Activated CD8-positive, alpha-beta memory T cell treated with anti-CD3 and anti-CD28 coated beads, Interleukin-2, amount 50 U/mL, for 24 hours (primary cell): Measurements from ENCODE around the gene ATOH7.
"Not testable (repeated sequence)": the region's sequence is repeated elsewhere in the genome, so short reads cannot be mapped to it uniquely, and the experiment has no call there.

Experiments
- DNase-seq: peaks from one replicate; pipeline ENCODE4 v3.0.0-alpha.2; 2020; ENCODE audit errors: extremely low read depth

ATOH7 gene

GRCh38 chr10:68237173-68237572, 5.3 kb upstream of the ATOH7 start:
- DNase-seq = no peak

GRCh38 chr10:68235581-68235980, 3.7 kb upstream of the ATOH7 start:
- DNase-seq = no peak

GRCh38 chr10:68235111-68235510, 3.2 kb upstream of the ATOH7 start:
- DNase-seq = no peak

GRCh38 chr10:68233046-68233445, 1.1 kb upstream of the ATOH7 start:
- DNase-seq = no peak

- no peak for DNase-seq
Observed at GRCh38 chr10:68231106-68231816, 652 bp downstream of the ATOH7 start.

GRCh38 chr10:68230268-68230667, 1.6 kb downstream of the ATOH7 start:
- DNase-seq = no peak

GRCh38 chr10:68224810-68225209, 7.1 kb downstream of the ATOH7 start:
- no peak for DNase-seq

- no peak for DNase-seq
Observed at GRCh38 chr10:68223535-68224165, 8.3 kb downstream of the ATOH7 start.

- DNase-seq = no peak
Observed at GRCh38 chr10:68222391-68222790, 9.5 kb downstream of the ATOH7 start.

GRCh38 chr10:68221196-68221595, 10.7 kb downstream of the ATOH7 start:
- DNase-seq = no peak

GRCh38 chr10:68218786-68219185, 13.1 kb downstream of the ATOH7 start:
- no peak for DNase-seq

GRCh38 chr10:68212721-68213352, 19.1 kb downstream of the ATOH7 start:
- no peak for DNase-seq

- no peak for DNase-seq
Observed at GRCh38 chr10:68211669-68212068, 20.2 kb downstream of the ATOH7 start.

GRCh38 chr10:68208424-68209042, 23.4 kb downstream of the ATOH7 start:
- DNase-seq = no peak

GRCh38 chr10:68202960-68203353, 29.0 kb downstream of the ATOH7 start:
- no peak for DNase-seq

GRCh38 chr10:68196701-68197100, 35.2 kb downstream of the ATOH7 start:
- DNase-seq = no peak

- DNase-seq = not testable (repeated sequence)
Observed at GRCh38 chr10:68195776-68196175, 36.1 kb downstream of the ATOH7 start.

- DNase-seq = no peak
Observed at GRCh38 chr10:68194290-68194689, 37.6 kb downstream of the ATOH7 start.

GRCh38 chr10:68192113-68192512, 39.8 kb downstream of the ATOH7 start:
- no peak for DNase-seq

GRCh38 chr10:68188835-68189234, 43.1 kb downstream of the ATOH7 start:
- no peak for DNase-seq

GRCh38 chr10:68185085-68185484, 46.8 kb downstream of the ATOH7 start:
- DNase-seq = no peak

- DNase-seq = no peak
Observed at GRCh38 chr10:68184546-68184945, 47.4 kb downstream of the ATOH7 start.
